ENCODE results near the gene ADAMTS16.

Gene ADAMTS16

GRCh38 chr5:5189051-5189430, 48.9 kb downstream of the ADAMTS16 start:
- DNase-seq, result no peak

- DNase-seq, result no peak
These were observed 51.8 kb downstream of the ADAMTS16 start for GRCh38 chr5:5191906-5192305.

- DNase-seq, result no peak
These were observed 52.6 kb downstream of the ADAMTS16 start for GRCh38 chr5:5192681-5193080.

GRCh38 chr5:5195128-5195918, 55.2 kb downstream of the ADAMTS16 start:
- no peak for DNase-seq

GRCh38 chr5:5198135-5198534, 58.0 kb downstream of the ADAMTS16 start:
- DNase-seq, result no peak

- DNase-seq, result no peak
These were observed 58.7 kb downstream of the ADAMTS16 start for GRCh38 chr5:5198815-5199214.

- no peak for DNase-seq
These were observed 59.4 kb downstream of the ADAMTS16 start for GRCh38 chr5:5199495-5199894.

- DNase-seq, result no peak
These were observed 60.0 kb downstream of the ADAMTS16 start for GRCh38 chr5:5200133-5200532.

- DNase-seq, result no peak
These were observed 62.2 kb downstream of the ADAMTS16 start for GRCh38 chr5:5202321-5202720.

GRCh38 chr5:5203451-5203850, 63.3 kb downstream of the ADAMTS16 start:
- DNase-seq, result no peak

GRCh38 chr5:5207828-5208227, 67.7 kb downstream of the ADAMTS16 start:
- DNase-seq, result no peak

- DNase-seq, result peak; percentile 41
These were observed 69.0 kb downstream of the ADAMTS16 start for GRCh38 chr5:5209089-5209488.

GRCh38 chr5:5209510-5210286, 69.6 kb downstream of the ADAMTS16 start:
- DNase-seq, result no peak

- DNase-seq, result no peak
These were observed 77.2 kb downstream of the ADAMTS16 start for GRCh38 chr5:5217371-5217770.

GRCh38 chr5:5218396-5218795, 78.3 kb downstream of the ADAMTS16 start:
- DNase-seq, result no peak

- no peak for DNase-seq
These were observed 79.4 kb downstream of the ADAMTS16 start for GRCh38 chr5:5219541-5219940.

- peak; percentile 21 for DNase-seq
These were observed 80.9 kb downstream of the ADAMTS16 start for GRCh38 chr5:5220901-5221631.

GRCh38 chr5:5221724-5222123, 81.6 kb downstream of the ADAMTS16 start:
- peak; percentile 5 for DNase-seq

GRCh38 chr5:5231576-5231975, 91.4 kb downstream of the ADAMTS16 start:
- no peak for DNase-seq

- no peak for DNase-seq
These were observed 94.8 kb downstream of the ADAMTS16 start for GRCh38 chr5:5234912-5235311.

GRCh38 chr5:5235685-5236084, 95.6 kb downstream of the ADAMTS16 start:
- no peak for DNase-seq

GRCh38 chr5:5239191-5239590, 99.1 kb downstream of the ADAMTS16 start:
- no peak for DNase-seq

GRCh38 chr5:5240234-5240633, 100.1 kb downstream of the ADAMTS16 start:
- no peak for DNase-seq

GRCh38 chr5:5242056-5242455, 101.9 kb downstream of the ADAMTS16 start:
- no peak for DNase-seq
